WTC11 (cell line): ENCODE data around the gene WDR89. TPM values are rescaled to one million over a fixed set of nuclear protein-coding genes. Genes with fewer than 3 reads are reported as not detected.

Source experiments
- ATAC-seq: fragments of 200-7000 bp; cut with Tn5 transposase; 2 replicates; pipeline ENCODE4 v1.10.0; 2021; ENCODE audit warnings: mild to moderate bottlenecking, moderate library complexity
- CTCF ChIA-PET: fragments of 300-600 bp; sonication (Branson Sonifier 250); formaldehyde crosslinking; loops from one replicate; lab custom pipeline; 2021; ENCODE audit warnings: antibody characterized with exemption; lab: Charles Lee
- POLR2A ChIA-PET: fragments of 350-600 bp; sonication (Branson Sonifier 250); formaldehyde crosslinking; loops from one replicate; lab custom pipeline; 2021; ENCODE audit warnings: antibody characterized with exemption; lab: Charles Lee
- DNase-seq: peaks from one replicate; pipeline ENCODE4 v3.0.0; 2021; ENCODE audit warnings: low spot score
- H3K27ac Mint-ChIP-seq: 2 replicates; pipeline ENCODE4 v1.8.0; 2021; ENCODE audit warnings: mixed read lengths
- H3K27me3 Mint-ChIP-seq: 2 replicates; pipeline ENCODE4 v1.8.0; 2021; ENCODE audit warnings: low read depth, mild to moderate bottlenecking, moderate library complexity, mixed read lengths
- H3K36me3 Mint-ChIP-seq: 2 replicates; pipeline ENCODE4 v1.8.0; 2021; ENCODE audit warnings: mixed read lengths
- H3K4me1 Mint-ChIP-seq: 2 replicates; pipeline ENCODE4 v1.8.0; 2022; ENCODE audit warnings: mixed read lengths
- H3K4me3 Mint-ChIP-seq: 2 replicates; pipeline ENCODE4 v1.8.0; 2021; ENCODE audit warnings: mild to moderate bottlenecking, moderate library complexity, mixed read lengths
- H3K9me3 Mint-ChIP-seq: 2 replicates; pipeline ENCODE4 v1.8.0; 2021; ENCODE audit warnings: mixed read lengths
- ATF1 ChIP-seq: sonication (generic); formaldehyde crosslinking; IDR thresholded peaks from 2 replicates; pipeline ENCODE4 v1.8.1; 2023; ENCODE audit warnings: mild to moderate bottlenecking, moderate library complexity, missing genetic modification reagents
- FOXP1 ChIP-seq: sonication (generic); formaldehyde crosslinking; IDR thresholded peaks from 2 replicates; pipeline ENCODE4 v1.8.0; 2022; ENCODE audit warnings: missing genetic modification reagents, mild to moderate bottlenecking, moderate library complexity, borderline replicate concordance
- JAZF1 ChIP-seq: fragments of 250-450 bp; sonication (Bioruptor Pico); IDR thresholded peaks from 2 replicates; pipeline ENCODE4 v1.9.0; 2021; ENCODE audit warnings: moderate library complexity, mild to moderate bottlenecking, inconsistent platforms
- JUN ChIP-seq: sonication (generic); formaldehyde crosslinking; IDR thresholded peaks from 2 replicates; pipeline ENCODE4 v1.8.0; 2023; ENCODE audit warnings: mild to moderate bottlenecking, missing genetic modification reagents
- NFE2L1 ChIP-seq: sonication (generic); formaldehyde crosslinking; IDR thresholded peaks from 2 replicates; pipeline ENCODE4 v1.8.1; 2023; ENCODE audit warnings: missing genetic modification reagents
- NR3C1 ChIP-seq: sonication (generic); formaldehyde crosslinking; conservative IDR thresholded peaks from 2 replicates; pipeline ENCODE4 v1.8.1; 2023; ENCODE audit warnings: low read depth, mild to moderate bottlenecking, missing genetic modification reagents
- TCF7 ChIP-seq: sonication (generic); formaldehyde crosslinking; IDR thresholded peaks from 2 replicates; pipeline ENCODE4 v1.8.0; 2022; ENCODE audit warnings: mild to moderate bottlenecking, low read depth, missing genetic modification reagents, moderate library complexity
- TEAD1 ChIP-seq: sonication (generic); formaldehyde crosslinking; IDR thresholded peaks from 2 replicates; pipeline ENCODE4 v1.8.0; 2022; ENCODE audit warnings: mild to moderate bottlenecking, missing genetic modification reagents
- ZNF121 ChIP-seq: sonication (generic); formaldehyde crosslinking; IDR thresholded peaks from 2 replicates; pipeline ENCODE4 v1.8.0; 2023; ENCODE audit warnings: missing genetic modification reagents
- ZNF232 ChIP-seq: sonication (generic); formaldehyde crosslinking; IDR thresholded peaks from 2 replicates; pipeline ENCODE4 v1.8.0; 2022; ENCODE audit warnings: mild to moderate bottlenecking, missing genetic modification reagents
- ZNF423 ChIP-seq: fragments of 250-450 bp; sonication (Bioruptor Pico); IDR thresholded peaks from 2 replicates; pipeline ENCODE4 v2.1.2; 2022; ENCODE audit warnings: mild to moderate bottlenecking, moderate library complexity
- ZNF671 ChIP-seq: fragments of 250-450 bp; sonication (Bioruptor Pico); IDR thresholded peaks from 2 replicates; pipeline ENCODE4 v1.8.0; 2021; ENCODE audit warnings: mild to moderate bottlenecking
- total RNA-seq: library from RNA; stranded (reverse); gene quantifications from 3 replicates; pipeline ENCODE4 v1.2.3, GENCODE V29; 2021
- TF ChIP-seq, protein P1 (sequence below): fragments of 250-450 bp; sonication (Bioruptor Pico); IDR thresholded peaks from 2 replicates; pipeline ENCODE4 v1.9.0; 2021; ENCODE audit warnings: mild to moderate bottlenecking
- TF ChIP-seq, protein P2 (sequence below): sonication (generic); formaldehyde crosslinking; IDR thresholded peaks from 2 replicates; pipeline ENCODE4 v1.8.0; 2023; ENCODE audit warnings: missing genetic modification reagents
- TF ChIP-seq, protein P3 (sequence below): sonication (generic); formaldehyde crosslinking; conservative IDR thresholded peaks from 2 replicates; pipeline ENCODE4 v1.8.1; 2023; ENCODE audit warnings: mild to moderate bottlenecking, low read depth, missing genetic modification reagents, moderate library complexity
- TF ChIP-seq, protein P4 (sequence below): sonication (generic); formaldehyde crosslinking; IDR thresholded peaks from 2 replicates; pipeline ENCODE4 v1.8.1; 2022; ENCODE audit warnings: low read depth, missing genetic modification reagents, borderline replicate concordance
- TF ChIP-seq, protein P5 (sequence below): sonication (generic); formaldehyde crosslinking; IDR thresholded peaks from 2 replicates; pipeline ENCODE4 v1.8.0; 2022; ENCODE audit warnings: mild to moderate bottlenecking, missing genetic modification reagents
- TF ChIP-seq, protein P6 (sequence below): fragments of 250-450 bp; sonication (Bioruptor Pico); IDR thresholded peaks from 2 replicates; pipeline ENCODE4 v1.8.0; 2021; ENCODE audit warnings: mild to moderate bottlenecking
- TF ChIP-seq, protein P7 (sequence below): sonication (generic); formaldehyde crosslinking; IDR thresholded peaks from 2 replicates; pipeline ENCODE4 v1.8.0; 2022; ENCODE audit warnings: mild to moderate bottlenecking, missing genetic modification reagents

WDR89 gene
- total RNA-seq, 1 experiment from 2014 or later = 27.5 TPM

DNA sequence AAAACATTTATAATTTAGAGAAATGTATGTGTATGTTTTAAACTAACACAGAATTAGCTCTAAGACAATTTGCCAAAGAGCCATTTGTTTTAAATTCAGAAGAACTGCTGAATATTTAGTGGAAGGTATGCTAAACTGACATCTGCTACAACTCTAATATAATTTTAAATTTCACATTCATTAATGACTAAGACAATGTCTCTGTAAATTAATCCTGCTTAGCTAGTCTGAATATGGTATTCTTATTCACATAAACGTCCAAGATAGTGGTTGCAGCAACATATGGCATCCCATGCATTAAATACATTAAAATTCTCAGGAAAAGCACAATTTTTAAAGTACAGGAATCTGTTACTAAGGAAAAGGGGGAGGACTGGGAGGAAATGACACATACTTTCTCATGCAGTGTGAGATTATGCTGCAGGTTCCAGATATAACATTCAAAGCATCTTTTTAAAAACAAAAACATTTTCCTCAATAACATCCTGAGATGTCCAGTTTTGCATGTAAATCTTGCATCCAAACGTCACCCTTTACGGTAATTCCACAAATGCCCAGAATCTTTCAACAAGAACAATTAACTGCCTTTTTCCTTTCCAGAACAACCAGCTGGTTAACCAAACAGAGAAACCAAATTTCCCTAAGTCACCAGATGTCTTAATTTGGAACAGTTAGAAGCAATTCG is 26.9 kb downstream of the WDR89 start:
- Mint-ChIP-seq H3K27me3 (no peaks in the 10 kb centered on the region), H3K36me3 (peaks cover 6% of the 10 kb centered on the region; the same call in 1 of the 2 replicates), H3K27ac (no peak overlapping the region), H3K4me3 (no peak overlapping the region), H3K9me3 (no peaks in the 10 kb centered on the region), H3K4me1 (peaks cover 10% of the 10 kb centered on the region)
- ATAC-seq (no peak), DNase-seq (no peak)
- TF ChIP-seq ZNF121 (no peak), NFE2L1 (no peak), ZNF423 (CRISPR knock-in tag) (no peak), ZNF232 (CRISPR knock-in tag) (no peak), JAZF1 (CRISPR knock-in tag) (no peak), FOXP1 (no peak), TCF7 (CRISPR knock-in tag) (no peak), ATF1 (no peak), JUN (CRISPR knock-in tag) (no peak), NR3C1 (CRISPR knock-in tag) (no peak), TEAD1 (CRISPR knock-in tag) (no peak), ZNF671 (no peak)
- TF ChIP-seq, protein P1, sequence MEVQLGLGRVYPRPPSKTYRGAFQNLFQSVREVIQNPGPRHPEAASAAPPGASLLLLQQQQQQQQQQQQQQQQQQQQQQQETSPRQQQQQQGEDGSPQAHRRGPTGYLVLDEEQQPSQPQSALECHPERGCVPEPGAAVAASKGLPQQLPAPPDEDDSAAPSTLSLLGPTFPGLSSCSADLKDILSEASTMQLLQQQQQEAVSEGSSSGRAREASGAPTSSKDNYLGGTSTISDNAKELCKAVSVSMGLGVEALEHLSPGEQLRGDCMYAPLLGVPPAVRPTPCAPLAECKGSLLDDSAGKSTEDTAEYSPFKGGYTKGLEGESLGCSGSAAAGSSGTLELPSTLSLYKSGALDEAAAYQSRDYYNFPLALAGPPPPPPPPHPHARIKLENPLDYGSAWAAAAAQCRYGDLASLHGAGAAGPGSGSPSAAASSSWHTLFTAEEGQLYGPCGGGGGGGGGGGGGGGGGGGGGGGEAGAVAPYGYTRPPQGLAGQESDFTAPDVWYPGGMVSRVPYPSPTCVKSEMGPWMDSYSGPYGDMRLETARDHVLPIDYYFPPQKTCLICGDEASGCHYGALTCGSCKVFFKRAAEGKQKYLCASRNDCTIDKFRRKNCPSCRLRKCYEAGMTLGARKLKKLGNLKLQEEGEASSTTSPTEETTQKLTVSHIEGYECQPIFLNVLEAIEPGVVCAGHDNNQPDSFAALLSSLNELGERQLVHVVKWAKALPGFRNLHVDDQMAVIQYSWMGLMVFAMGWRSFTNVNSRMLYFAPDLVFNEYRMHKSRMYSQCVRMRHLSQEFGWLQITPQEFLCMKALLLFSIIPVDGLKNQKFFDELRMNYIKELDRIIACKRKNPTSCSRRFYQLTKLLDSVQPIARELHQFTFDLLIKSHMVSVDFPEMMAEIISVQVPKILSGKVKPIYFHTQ (CRISPR knock-in tag) = no peak
- TF ChIP-seq, protein P2, sequence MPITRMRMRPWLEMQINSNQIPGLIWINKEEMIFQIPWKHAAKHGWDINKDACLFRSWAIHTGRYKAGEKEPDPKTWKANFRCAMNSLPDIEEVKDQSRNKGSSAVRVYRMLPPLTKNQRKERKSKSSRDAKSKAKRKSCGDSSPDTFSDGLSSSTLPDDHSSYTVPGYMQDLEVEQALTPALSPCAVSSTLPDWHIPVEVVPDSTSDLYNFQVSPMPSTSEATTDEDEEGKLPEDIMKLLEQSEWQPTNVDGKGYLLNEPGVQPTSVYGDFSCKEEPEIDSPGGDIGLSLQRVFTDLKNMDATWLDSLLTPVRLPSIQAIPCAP (CRISPR knock-in tag) = no peak
- TF ChIP-seq, protein P3, sequence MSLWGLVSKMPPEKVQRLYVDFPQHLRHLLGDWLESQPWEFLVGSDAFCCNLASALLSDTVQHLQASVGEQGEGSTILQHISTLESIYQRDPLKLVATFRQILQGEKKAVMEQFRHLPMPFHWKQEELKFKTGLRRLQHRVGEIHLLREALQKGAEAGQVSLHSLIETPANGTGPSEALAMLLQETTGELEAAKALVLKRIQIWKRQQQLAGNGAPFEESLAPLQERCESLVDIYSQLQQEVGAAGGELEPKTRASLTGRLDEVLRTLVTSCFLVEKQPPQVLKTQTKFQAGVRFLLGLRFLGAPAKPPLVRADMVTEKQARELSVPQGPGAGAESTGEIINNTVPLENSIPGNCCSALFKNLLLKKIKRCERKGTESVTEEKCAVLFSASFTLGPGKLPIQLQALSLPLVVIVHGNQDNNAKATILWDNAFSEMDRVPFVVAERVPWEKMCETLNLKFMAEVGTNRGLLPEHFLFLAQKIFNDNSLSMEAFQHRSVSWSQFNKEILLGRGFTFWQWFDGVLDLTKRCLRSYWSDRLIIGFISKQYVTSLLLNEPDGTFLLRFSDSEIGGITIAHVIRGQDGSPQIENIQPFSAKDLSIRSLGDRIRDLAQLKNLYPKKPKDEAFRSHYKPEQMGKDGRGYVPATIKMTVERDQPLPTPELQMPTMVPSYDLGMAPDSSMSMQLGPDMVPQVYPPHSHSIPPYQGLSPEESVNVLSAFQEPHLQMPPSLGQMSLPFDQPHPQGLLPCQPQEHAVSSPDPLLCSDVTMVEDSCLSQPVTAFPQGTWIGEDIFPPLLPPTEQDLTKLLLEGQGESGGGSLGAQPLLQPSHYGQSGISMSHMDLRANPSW = no peak
- TF ChIP-seq, protein P4, sequence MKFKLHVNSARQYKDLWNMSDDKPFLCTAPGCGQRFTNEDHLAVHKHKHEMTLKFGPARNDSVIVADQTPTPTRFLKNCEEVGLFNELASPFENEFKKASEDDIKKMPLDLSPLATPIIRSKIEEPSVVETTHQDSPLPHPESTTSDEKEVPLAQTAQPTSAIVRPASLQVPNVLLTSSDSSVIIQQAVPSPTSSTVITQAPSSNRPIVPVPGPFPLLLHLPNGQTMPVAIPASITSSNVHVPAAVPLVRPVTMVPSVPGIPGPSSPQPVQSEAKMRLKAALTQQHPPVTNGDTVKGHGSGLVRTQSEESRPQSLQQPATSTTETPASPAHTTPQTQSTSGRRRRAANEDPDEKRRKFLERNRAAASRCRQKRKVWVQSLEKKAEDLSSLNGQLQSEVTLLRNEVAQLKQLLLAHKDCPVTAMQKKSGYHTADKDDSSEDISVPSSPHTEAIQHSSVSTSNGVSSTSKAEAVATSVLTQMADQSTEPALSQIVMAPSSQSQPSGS (CRISPR knock-in tag) = no peak
- TF ChIP-seq, protein P5, sequence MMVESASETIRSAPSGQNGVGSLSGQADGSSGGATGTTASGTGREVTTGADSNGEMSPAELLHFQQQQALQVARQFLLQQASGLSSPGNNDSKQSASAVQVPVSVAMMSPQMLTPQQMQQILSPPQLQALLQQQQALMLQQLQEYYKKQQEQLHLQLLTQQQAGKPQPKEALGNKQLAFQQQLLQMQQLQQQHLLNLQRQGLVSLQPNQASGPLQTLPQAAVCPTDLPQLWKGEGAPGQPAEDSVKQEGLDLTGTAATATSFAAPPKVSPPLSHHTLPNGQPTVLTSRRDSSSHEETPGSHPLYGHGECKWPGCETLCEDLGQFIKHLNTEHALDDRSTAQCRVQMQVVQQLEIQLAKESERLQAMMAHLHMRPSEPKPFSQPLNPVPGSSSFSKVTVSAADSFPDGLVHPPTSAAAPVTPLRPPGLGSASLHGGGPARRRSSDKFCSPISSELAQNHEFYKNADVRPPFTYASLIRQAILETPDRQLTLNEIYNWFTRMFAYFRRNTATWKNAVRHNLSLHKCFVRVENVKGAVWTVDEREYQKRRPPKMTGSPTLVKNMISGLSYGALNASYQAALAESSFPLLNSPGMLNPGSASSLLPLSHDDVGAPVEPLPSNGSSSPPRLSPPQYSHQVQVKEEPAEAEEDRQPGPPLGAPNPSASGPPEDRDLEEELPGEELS (CRISPR knock-in tag) = no peak
- TF ChIP-seq, protein P6, sequence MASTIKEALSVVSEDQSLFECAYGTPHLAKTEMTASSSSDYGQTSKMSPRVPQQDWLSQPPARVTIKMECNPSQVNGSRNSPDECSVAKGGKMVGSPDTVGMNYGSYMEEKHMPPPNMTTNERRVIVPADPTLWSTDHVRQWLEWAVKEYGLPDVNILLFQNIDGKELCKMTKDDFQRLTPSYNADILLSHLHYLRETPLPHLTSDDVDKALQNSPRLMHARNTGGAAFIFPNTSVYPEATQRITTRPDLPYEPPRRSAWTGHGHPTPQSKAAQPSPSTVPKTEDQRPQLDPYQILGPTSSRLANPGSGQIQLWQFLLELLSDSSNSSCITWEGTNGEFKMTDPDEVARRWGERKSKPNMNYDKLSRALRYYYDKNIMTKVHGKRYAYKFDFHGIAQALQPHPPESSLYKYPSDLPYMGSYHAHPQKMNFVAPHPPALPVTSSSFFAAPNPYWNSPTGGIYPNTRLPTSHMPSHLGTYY (CRISPR knock-in tag) = no peak
- TF ChIP-seq, protein P7, sequence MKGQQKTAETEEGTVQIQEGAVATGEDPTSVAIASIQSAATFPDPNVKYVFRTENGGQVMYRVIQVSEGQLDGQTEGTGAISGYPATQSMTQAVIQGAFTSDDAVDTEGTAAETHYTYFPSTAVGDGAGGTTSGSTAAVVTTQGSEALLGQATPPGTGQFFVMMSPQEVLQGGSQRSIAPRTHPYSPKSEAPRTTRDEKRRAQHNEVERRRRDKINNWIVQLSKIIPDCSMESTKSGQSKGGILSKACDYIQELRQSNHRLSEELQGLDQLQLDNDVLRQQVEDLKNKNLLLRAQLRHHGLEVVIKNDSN = no peak
- CTCF ChIA-PET = no interaction called here
- POLR2A ChIA-PET = no interaction called here
